ENCODE data around the gene IP6K1.
A peak's percentile ranks its signal among the peaks of the same experiment; 100 is the strongest.
"Not testable (repeated sequence)": the region's sequence is repeated elsewhere in the genome, so short reads cannot be mapped to it uniquely, and the experiment has no call there.

Gene IP6K1

GRCh38 chr3:49702672-49703071, 83.7 kb downstream of the IP6K1 start:
- peaks cover 31% of the 10 kb centered on the region for H3K36me3 ChIP-seq (ENCODE audit: insufficient read depth, low read length)
- no peaks in the 10 kb centered on the region for H3K27me3 ChIP-seq (ENCODE audit: control insufficient read depth in 1 of 2, insufficient read depth in 2 of 2, low read length in 2 of 2)
- no peaks in the 10 kb centered on the region for H3K9me3 ChIP-seq (ENCODE audit: low read length)
- H3K4me3 ChIP-seq (ENCODE audit: low read depth in 1 of 2, low read length in 2 of 2): no peak overlapping the region
- no peaks in the 10 kb centered on the region for H3K4me1 ChIP-seq (ENCODE audit: insufficient read depth, low read length)
- no peak overlapping the region for H3K9ac ChIP-seq (ENCODE audit: low read length)
- H3K27ac ChIP-seq (ENCODE audit: low read depth, low read length): no peak overlapping the region

GRCh38 chr3:49701388-49702077, 84.8 kb downstream of the IP6K1 start:
- no peaks in the 10 kb centered on the region for H3K27me3 ChIP-seq (ENCODE audit: control insufficient read depth in 1 of 2, insufficient read depth in 2 of 2, low read length in 2 of 2)
- no peak overlapping the region for H3K27ac ChIP-seq (ENCODE audit: low read depth, low read length)
- no peak overlapping the region for H3K9ac ChIP-seq (ENCODE audit: low read length)
- H3K36me3 ChIP-seq (ENCODE audit: insufficient read depth, low read length): peaks cover 37% of the 10 kb centered on the region
- H3K4me3 ChIP-seq (ENCODE audit: low read depth in 1 of 2, low read length in 2 of 2): no peak overlapping the region
- H3K9me3 ChIP-seq (ENCODE audit: low read length): no peaks in the 10 kb centered on the region
- no peaks in the 10 kb centered on the region for H3K4me1 ChIP-seq (ENCODE audit: insufficient read depth, low read length)

DNA sequence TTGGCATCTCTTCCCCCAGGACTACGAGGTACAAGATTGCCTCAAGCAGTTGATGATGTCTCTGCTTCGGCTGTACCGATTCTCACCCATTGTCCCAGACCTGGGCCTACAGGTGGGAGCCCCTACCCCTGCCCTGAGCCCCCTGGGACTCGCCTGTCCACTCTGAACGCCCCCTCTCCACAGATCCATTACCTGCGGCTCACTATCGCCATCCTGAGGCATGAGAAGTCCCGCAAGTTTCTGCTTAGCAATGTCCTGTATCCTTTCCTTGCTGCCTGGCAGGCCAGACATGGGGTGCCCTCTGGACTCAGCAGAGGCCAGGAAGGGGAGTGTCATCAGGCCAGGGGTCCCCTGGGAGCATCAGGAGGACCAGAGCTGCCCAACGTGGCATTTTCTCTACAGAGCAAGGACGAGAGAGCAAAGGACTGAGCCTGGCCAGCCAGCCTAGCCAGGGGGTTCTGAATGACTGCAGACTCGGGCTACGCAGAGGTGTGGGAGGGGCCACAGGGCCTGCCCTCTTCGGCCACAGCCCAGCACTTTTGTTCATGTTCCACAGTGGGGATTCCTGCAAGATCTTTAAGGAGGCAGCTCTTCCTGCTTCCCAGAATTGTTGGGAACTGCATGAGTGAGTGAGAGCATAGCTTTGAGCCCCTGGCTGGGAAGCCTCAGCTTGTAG, 85.8 kb downstream of the IP6K1 start:
- H3K9me3 ChIP-seq (ENCODE audit: low read length): no peaks in the 10 kb centered on the region
- no peaks in the 10 kb centered on the region for H3K27me3 ChIP-seq (ENCODE audit: control insufficient read depth in 1 of 2, insufficient read depth in 2 of 2, low read length in 2 of 2)
- no peak overlapping the region for H3K27ac ChIP-seq (ENCODE audit: low read depth, low read length)
- H3K36me3 ChIP-seq (ENCODE audit: insufficient read depth, low read length): peaks cover 37% of the 10 kb centered on the region
- no peak overlapping the region for H3K4me3 ChIP-seq (ENCODE audit: low read depth in 1 of 2, low read length in 2 of 2)
- no peaks in the 10 kb centered on the region for H3K4me1 ChIP-seq (ENCODE audit: insufficient read depth, low read length)
- no peak overlapping the region for H3K9ac ChIP-seq (ENCODE audit: low read length)

- Histone ChIP-seq H3K27me3 (ENCODE audit: control insufficient read depth in 1 of 2, insufficient read depth in 2 of 2, low read length in 2 of 2) (no peaks in the 10 kb centered on the region), H3K9ac (ENCODE audit: low read length) (no peak overlapping the region), H3K4me3 (ENCODE audit: low read depth in 1 of 2, low read length in 2 of 2) (no peak overlapping the region), H3K36me3 (ENCODE audit: insufficient read depth, low read length) (peaks cover 37% of the 10 kb centered on the region), H3K4me1 (ENCODE audit: insufficient read depth, low read length) (no peaks in the 10 kb centered on the region), H3K9me3 (ENCODE audit: low read length) (no peaks in the 10 kb centered on the region), H3K27ac (ENCODE audit: low read depth, low read length) (no peak overlapping the region)
Observed at GRCh38 chr3:49700014-49700413, 86.3 kb downstream of the IP6K1 start.

- Histone ChIP-seq H3K4me1 (ENCODE audit: insufficient read depth, low read length) (no peaks in the 10 kb centered on the region), H3K9me3 (ENCODE audit: low read length) (no peaks in the 10 kb centered on the region), H3K27me3 (ENCODE audit: control insufficient read depth in 1 of 2, insufficient read depth in 2 of 2, low read length in 2 of 2) (no peaks in the 10 kb centered on the region), H3K9ac (ENCODE audit: low read length) (no peak overlapping the region), H3K4me3 (ENCODE audit: low read depth in 1 of 2, low read length in 2 of 2) (no peak overlapping the region), H3K27ac (ENCODE audit: low read depth, low read length) (no peak overlapping the region), H3K36me3 (ENCODE audit: insufficient read depth, low read length) (peaks cover 37% of the 10 kb centered on the region)
Observed at GRCh38 chr3:49699281-49699979, 86.9 kb downstream of the IP6K1 start.

- H3K36me3 ChIP-seq (ENCODE audit: insufficient read depth, low read length): peaks cover 19% of the 10 kb centered on the region
- not testable (repeated sequence) for H3K9me3 ChIP-seq (ENCODE audit: low read length); H3K27ac ChIP-seq (ENCODE audit: low read depth, low read length); H3K27me3 ChIP-seq (ENCODE audit: control insufficient read depth in 1 of 2, insufficient read depth in 2 of 2, low read length in 2 of 2); H3K9ac ChIP-seq (ENCODE audit: low read length); H3K4me1 ChIP-seq (ENCODE audit: insufficient read depth, low read length); H3K4me3 ChIP-seq (ENCODE audit: low read depth in 1 of 2, low read length in 2 of 2)
Observed at GRCh38 chr3:49695350-49696015, 90.9 kb downstream of the IP6K1 start.

- not testable (repeated sequence) for H3K9ac ChIP-seq (ENCODE audit: low read length); H3K27me3 ChIP-seq (ENCODE audit: control insufficient read depth in 1 of 2, insufficient read depth in 2 of 2, low read length in 2 of 2); H3K4me3 ChIP-seq (ENCODE audit: low read depth in 1 of 2, low read length in 2 of 2); H3K4me1 ChIP-seq (ENCODE audit: insufficient read depth, low read length); H3K27ac ChIP-seq (ENCODE audit: low read depth, low read length); H3K9me3 ChIP-seq (ENCODE audit: low read length)
- peaks cover 13% of the 10 kb centered on the region for H3K36me3 ChIP-seq (ENCODE audit: insufficient read depth, low read length)
Observed at GRCh38 chr3:49694409-49695070, 91.8 kb downstream of the IP6K1 start.

DNA sequence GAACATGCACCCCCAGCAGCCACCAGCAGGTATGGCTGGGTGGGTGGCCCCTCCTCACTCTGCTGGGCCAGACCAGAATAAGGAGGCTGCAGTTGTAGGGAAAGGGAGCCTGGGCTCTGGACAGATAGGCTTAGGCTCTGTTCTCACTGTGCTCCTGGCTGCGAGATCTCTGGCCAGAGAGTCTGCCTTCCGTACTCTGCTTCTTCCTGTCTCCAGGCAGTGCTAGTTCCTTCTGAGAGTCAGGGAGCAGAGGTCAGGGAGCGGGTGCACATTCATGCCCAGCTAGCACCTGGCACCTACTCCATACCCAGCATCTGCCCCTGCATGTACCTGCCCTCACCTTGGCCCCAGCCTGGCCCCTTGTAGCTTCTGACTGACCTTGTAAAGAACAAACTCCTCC, 94.9 kb downstream of the IP6K1 start:
- not testable (repeated sequence) for H3K4me3 ChIP-seq (ENCODE audit: low read depth in 1 of 2, low read length in 2 of 2); H3K9ac ChIP-seq (ENCODE audit: low read length); H3K36me3 ChIP-seq (ENCODE audit: insufficient read depth, low read length); H3K27me3 ChIP-seq (ENCODE audit: control insufficient read depth in 1 of 2, insufficient read depth in 2 of 2, low read length in 2 of 2); H3K9me3 ChIP-seq (ENCODE audit: low read length); H3K27ac ChIP-seq (ENCODE audit: low read depth, low read length)
- H3K4me1 ChIP-seq (ENCODE audit: insufficient read depth, low read length): peaks cover 15% of the 10 kb centered on the region

GRCh38 chr3:49690856-49691255, 95.5 kb downstream of the IP6K1 start:
- H3K9me3 ChIP-seq (ENCODE audit: low read length); H3K4me3 ChIP-seq (ENCODE audit: low read depth in 1 of 2, low read length in 2 of 2); H3K27ac ChIP-seq (ENCODE audit: low read depth, low read length); H3K27me3 ChIP-seq (ENCODE audit: control insufficient read depth in 1 of 2, insufficient read depth in 2 of 2, low read length in 2 of 2); H3K36me3 ChIP-seq (ENCODE audit: insufficient read depth, low read length); H3K9ac ChIP-seq (ENCODE audit: low read length): not testable (repeated sequence)
- peaks cover 15% of the 10 kb centered on the region for H3K4me1 ChIP-seq (ENCODE audit: insufficient read depth, low read length)

- not testable (repeated sequence) for H3K36me3 ChIP-seq (ENCODE audit: insufficient read depth, low read length); H3K27me3 ChIP-seq (ENCODE audit: control insufficient read depth in 1 of 2, insufficient read depth in 2 of 2, low read length in 2 of 2); H3K9me3 ChIP-seq (ENCODE audit: low read length)
- peak overlapping the region; percentile 84 for H3K27ac ChIP-seq (ENCODE audit: low read depth, low read length)
- H3K4me1 ChIP-seq (ENCODE audit: insufficient read depth, low read length): peaks cover 15% of the 10 kb centered on the region
- H3K4me3 ChIP-seq (ENCODE audit: low read depth in 1 of 2, low read length in 2 of 2): peak overlapping the region; percentile 84 to 91
- H3K9ac ChIP-seq (ENCODE audit: low read length): peak overlapping the region; percentile 71
Observed at GRCh38 chr3:49689908-49690624, 96.3 kb downstream of the IP6K1 start.

Measured in muscle layer of colon (tissue), 2 donors.